LNCaP clone FGC (cell line): ENCODE data around the gene ARL6IP1.

ENCODE experiments used
- DNase-seq: peaks from one replicate; pipeline ENCODE4 v3.0.0-alpha.2; 2011; ENCODE audit warnings: low read depth
- H3K4me3 ChIP-seq: 2 replicates; pipeline ENCODE4 v1.5.1; 2011; ENCODE audit warnings: mild to moderate bottlenecking, low read depth, low read length, control low read depth
- CTCF ChIP-seq: IDR thresholded peaks from 2 replicates; pipeline ENCODE4 v1.5.1; 2012; ENCODE audit warnings: mild to moderate bottlenecking; ENCODE audit not compliant: control insufficient read depth, insufficient read depth; ENCODE audit errors: extremely low read depth

ARL6IP1 gene

GRCh38 chr16:18801145-18801972 lies at the start of gene ARL6IP1:
Gene ARL6IP1 (minus strand): TSS chr16:18801549. CDS start chr16:18801466, 83 bp downstream.
- H3K4me3 ChIP-seq, result peak within 1 kb of the TSS; percentile 73
- TF ChIP-seq CTCF, result peak; percentile 89
- DNase-seq, result peak; percentile 98

GRCh38 chr16:18846416-18846815 lies 45.1 kb upstream of the ARL6IP1 start:
- H3K4me3 ChIP-seq, result no peak overlapping the region
- DNase-seq, result no peak
- TF ChIP-seq CTCF, result no peak

GRCh38 chr16:18842565-18842964 lies 41.2 kb upstream of the ARL6IP1 start:
- H3K4me3 ChIP-seq, result no peak overlapping the region
- no peak for DNase-seq
- TF ChIP-seq CTCF, result no peak

GRCh38 chr16:18841833-18842525 lies 40.6 kb upstream of the ARL6IP1 start:
- no peak overlapping the region for H3K4me3 ChIP-seq
- DNase-seq, result no peak
- TF ChIP-seq CTCF, result no peak

- no peak overlapping the region for H3K4me3 ChIP-seq
- peak; percentile 51 for DNase-seq
- no peak for TF ChIP-seq CTCF
Observed at GRCh38 chr16:18839555-18839954, 38.2 kb upstream of the ARL6IP1 start.

- TF ChIP-seq CTCF, result no peak
- DNase-seq, result no peak
- H3K4me3 ChIP-seq, result no peak overlapping the region
Observed at GRCh38 chr16:18836702-18837101, 35.4 kb upstream of the ARL6IP1 start.
